NCI-H748 (cell line): ENCODE results near the gene C5.
A peak's percentile ranks its signal among the peaks of the same experiment; 100 is the strongest.
"Not testable (repeated sequence)": the region's sequence is repeated elsewhere in the genome, so short reads cannot be mapped to it uniquely, and the experiment has no call there.

Experiments used
- DNase-seq: peaks from one replicate; lab custom pipeline; 2025; ENCODE audit not compliant: unreplicated experiment; lab: John Stamatoyannopoulos, UW

C5 gene

GRCh38 chr9:121050128-121050988 lies at the start of gene C5:
TSS of gene C5 (minus strand) at chr9:121050275. CDS start at chr9:121050246, 29 bp downstream.
- no peak for DNase-seq

GRCh38 chr9:121098567-121099198 lies 48.6 kb upstream of the C5 start:
- no peak for DNase-seq

- no peak for DNase-seq
Measured at GRCh38 chr9:121095057-121095456, 45.0 kb upstream of the C5 start.

- not testable (repeated sequence) for DNase-seq
Measured at GRCh38 chr9:121090743-121091142, 40.7 kb upstream of the C5 start.

GRCh38 chr9:121088576-121088975 lies 38.5 kb upstream of the C5 start:
- no peak for DNase-seq

GRCh38 chr9:121085661-121086060 lies 35.6 kb upstream of the C5 start:
- DNase-seq, result no peak

GRCh38 chr9:121082075-121082474 lies 32.0 kb upstream of the C5 start:
- no peak for DNase-seq

- no peak for DNase-seq
Measured at GRCh38 chr9:121075251-121076036, 25.4 kb upstream of the C5 start.

GRCh38 chr9:121074370-121075250 lies 24.5 kb upstream of the C5 start, which contains the start of gene CNTRL:
TSS of gene CNTRL (plus strand) at chr9:121074955. CDS start at chr9:121088327, 13,372 bp downstream.
- DNase-seq, result peak; percentile 96

GRCh38 chr9:121073038-121073437 lies 23.0 kb upstream of the C5 start:
- peak; percentile 3 for DNase-seq

- DNase-seq, result peak; percentile 44
Measured at GRCh38 chr9:121071756-121072421, 21.8 kb upstream of the C5 start.

GRCh38 chr9:121071370-121071755 lies 21.3 kb upstream of the C5 start:
- DNase-seq, result no peak

- no peak for DNase-seq
Measured at GRCh38 chr9:121069396-121069795, 19.3 kb upstream of the C5 start.

- DNase-seq, result no peak
Measured at GRCh38 chr9:121067640-121068039, 17.6 kb upstream of the C5 start.

GRCh38 chr9:121066850-121067249 lies 16.8 kb upstream of the C5 start:
- DNase-seq, result no peak

GRCh38 chr9:121059998-121060636 lies 10.0 kb upstream of the C5 start:
- peak; percentile 75 for DNase-seq

GRCh38 chr9:121059513-121059912 lies 9.4 kb upstream of the C5 start:
- DNase-seq, result no peak

GRCh38 chr9:121057821-121058220 lies 7.7 kb upstream of the C5 start:
- DNase-seq, result no peak

- DNase-seq, result no peak
Measured at GRCh38 chr9:121055642-121056143, 5.6 kb upstream of the C5 start.
